A549 (cell line): ENCODE measurements around the gene NFASC. TPM values are rescaled to one million over a fixed set of nuclear protein-coding genes. Genes with fewer than 3 reads are reported as not detected.

ENCODE experiments used
- ATAC-seq, 2 experiments: fragments of 200-7000 bp in 1 of 2; fragments of >200 bp in 1 of 2; cut with Nextera tagmentation in 1 of 2; cut with Tn5 transposase in 1 of 2; 3 replicates each; pipeline versions ENCODE4 v1.8.0 to v1.9.1; 2018 to 2020; ENCODE audit warnings: mild to moderate bottlenecking in 1 of 2, moderate library complexity in 1 of 2
- CTCF ChIA-PET: fragments of 300-600 bp; sonication (Branson Sonifier 250); formaldehyde crosslinking; extraction: SDS; loops from one replicate; lab custom pipeline; 2021; ENCODE audit warnings: antibody characterized with exemption, inconsistent platforms; lab: Yijun Ruan, JAX
- POLR2A ChIA-PET: fragments of 350-600 bp; formaldehyde crosslinking; extraction: SDS; loops from one replicate; lab custom pipeline; 2021; ENCODE audit warnings: antibody characterized with exemption, inconsistent platforms; lab: Yijun Ruan, JAX
- DNase-seq, 2 experiments: peaks; one replicate each; pipeline versions ENCODE4 v3.0.0 to v3.0.0-alpha.2; 2011 to 2016; ENCODE audit warnings: low read depth in 1 of 2, low spot score in 1 of 2
- FAIRE-seq: peaks from 2 replicates; lab custom pipeline; 2011; peaks lifted over from hg19 to GRCh38; lab: Jason Lieb, UNC
- H3K27ac ChIP-seq, 2 experiments: fragments of >200 bp; sonication (Bioruptor Twin); formaldehyde crosslinking; 3 replicates each; pipeline ENCODE4 v1.5.1; 2016 to 2017
- H3K4me1 ChIP-seq: fragments of >200 bp; sonication (Bioruptor Twin); formaldehyde crosslinking; 3 replicates; pipeline ENCODE4 v1.6.1; 2016
- H3K4me2 ChIP-seq: fragments of >200 bp; sonication (Bioruptor Twin); formaldehyde crosslinking; 3 replicates; pipeline ENCODE4 v1.6.1; 2016
- H3K4me3 ChIP-seq: fragments of >200 bp; sonication (Bioruptor Twin); formaldehyde crosslinking; 3 replicates; pipeline ENCODE4 v1.5.1; 2016
- H3K9me3 ChIP-seq: fragments of >200 bp; sonication (Bioruptor Twin); formaldehyde crosslinking; 3 replicates; pipeline ENCODE4 v1.6.1; 2016
- CBX8 ChIP-seq: fragments of 200-600 bp; sonication (generic); IDR thresholded peaks from 2 replicates; pipeline ENCODE4 v1.6.1; 2016
- EHMT2 ChIP-seq: fragments of 200-600 bp; sonication (generic); IDR thresholded peaks from 2 replicates; pipeline ENCODE4 v1.6.1; 2016; ENCODE audit warnings: antibody characterized with exemption, low read depth, mild to moderate bottlenecking, moderate library complexity
- EP300 ChIP-seq, 2 experiments: fragments of >200 bp; sonication (Bioruptor Twin); formaldehyde crosslinking; IDR thresholded peaks; 2 replicates in 1 of 2; 3 replicates in 1 of 2; pipeline ENCODE4 v1.6.1; 2016 to 2017
- FOSL2 ChIP-seq, 2 experiments: fragments of 450-650 bp in 1 of 2; fragments of >200 bp in 1 of 2; sonication (Bioruptor Twin) in 1 of 2; formaldehyde crosslinking; IDR thresholded peaks; 2 replicates each; pipeline versions ENCODE4 v1.5.0 to v1.6.1; 2016 to 2020; ENCODE audit warnings: mild to moderate bottlenecking in 1 of 2, moderate library complexity in 1 of 2
- HDAC2 ChIP-seq: fragments of 200-600 bp; sonication (generic); IDR thresholded peaks from 2 replicates; pipeline ENCODE4 v1.6.1; 2016
- HEYL ChIP-seq: fragments of 250-450 bp; sonication (Bioruptor Pico); IDR thresholded peaks from 2 replicates; pipeline ENCODE4 v1.8.0; 2021; ENCODE audit warnings: mild to moderate bottlenecking, moderate library complexity
- MYC ChIP-seq: IDR thresholded peaks from 2 replicates; pipeline ENCODE4 v1.6.1; 2012; ENCODE audit warnings: mild to moderate bottlenecking, inconsistent platforms, low read length, improper control_type of control experiment, borderline replicate concordance
- NFE2L2 ChIP-seq: fragments of 150-350 bp; conservative IDR thresholded peaks from 2 replicates; pipeline ENCODE4 v1.6.1; 2014; ENCODE audit warnings: low read length
- POLR2A ChIP-seq: IDR thresholded peaks from 2 replicates; pipeline ENCODE4 v1.6.1; 2012; ENCODE audit warnings: mild to moderate bottlenecking, low read length
- POLR2AphosphoS2 ChIP-seq: conservative IDR thresholded peaks from 2 replicates; pipeline ENCODE4 v1.6.1; 2012; ENCODE audit warnings: low read length, improper control_type of control experiment, inconsistent platforms
- RARB ChIP-seq: fragments of 250-450 bp; sonication (Bioruptor Pico); IDR thresholded peaks from 2 replicates; pipeline ENCODE4 v1.8.0; 2021; ENCODE audit warnings: mild to moderate bottlenecking, moderate library complexity
- RCOR1 ChIP-seq: fragments of 150-350 bp; IDR thresholded peaks from 2 replicates; pipeline ENCODE4 v1.6.1; 2014; ENCODE audit warnings: antibody characterized with exemption, low read length, low read depth
- RNF2 ChIP-seq: fragments of 200-600 bp; sonication (generic); IDR thresholded peaks from 2 replicates; pipeline ENCODE4 v1.6.1; 2016; ENCODE audit warnings: low read depth, mild to moderate bottlenecking, antibody characterized with exemption, moderate library complexity, borderline replicate concordance
- TP53 ChIP-seq: fragments of 250-450 bp; sonication (Bioruptor Pico); IDR thresholded peaks from 2 replicates; pipeline ENCODE4 v1.5.0; 2021; ENCODE audit warnings: mild to moderate bottlenecking, moderate library complexity
- whole genome bisulfite sequencing: methylation state at CpG from one replicate; pipeline ENCODE4 v1.1.6; 2017; ENCODE audit errors: missing lambda C conversion rate; 5-methylcytosine and 5-hydroxymethylcytosine counted together
- polyA plus RNA-seq, 4 experiments: library from polyadenylated mRNA; depleted of rRNA in 3 of 4; stranded (reverse); fragments of >200 nt; fragmentation: RNase III in 1 of 4; extraction: RNeasy Plus Mini Kit Qiagen cat#74134 plus additional on column Dnase treatment in 1 of 4; gene quantifications; 2 replicates in 3 of 4; 3 replicates in 1 of 4; pipeline ENCODE4 v1.2.3, GENCODE V29; 2011 to 2017
- TF ChIP-seq, protein P1 (sequence below): fragments of 200-600 bp; sonication (generic); IDR thresholded peaks from 2 replicates; pipeline ENCODE4 v1.6.1; 2016; ENCODE audit warnings: antibody characterized with exemption, mild to moderate bottlenecking, moderate library complexity
- TF ChIP-seq, protein P2 (sequence below): fragments of >200 bp; sonication (Bioruptor Twin); formaldehyde crosslinking; IDR thresholded peaks from 3 replicates; pipeline ENCODE4 v1.5.1; 2016
- TF ChIP-seq, protein P3 (sequence below): fragments of 150-350 bp; IDR thresholded peaks from 2 replicates; pipeline ENCODE4 v1.6.1; 2014; ENCODE audit warnings: low read depth, mild to moderate bottlenecking, low read length
- TF ChIP-seq, protein P4 (sequence below): fragments of >200 bp; sonication (Bioruptor Twin); formaldehyde crosslinking; IDR thresholded peaks from 2 replicates; pipeline ENCODE4 v1.6.1; 2016
- TF ChIP-seq, protein P5 (sequence below): fragments of 250-450 bp; sonication (Bioruptor Pico); IDR thresholded peaks from 2 replicates; pipeline ENCODE4 v1.5.0; 2020; ENCODE audit warnings: low read depth, mild to moderate bottlenecking, moderate library complexity
- TF ChIP-seq, protein P6 (sequence below): fragments of 250-450 bp; sonication (Bioruptor Pico); IDR thresholded peaks from 2 replicates; pipeline ENCODE4 v1.5.0; 2021; ENCODE audit warnings: mild to moderate bottlenecking, moderate library complexity, borderline replicate concordance

NFASC gene
- polyA plus RNA-seq, 2 of the 4 experiments (the other 2 are of a cell fraction), result 0.27 to 0.39 TPM

DNA sequence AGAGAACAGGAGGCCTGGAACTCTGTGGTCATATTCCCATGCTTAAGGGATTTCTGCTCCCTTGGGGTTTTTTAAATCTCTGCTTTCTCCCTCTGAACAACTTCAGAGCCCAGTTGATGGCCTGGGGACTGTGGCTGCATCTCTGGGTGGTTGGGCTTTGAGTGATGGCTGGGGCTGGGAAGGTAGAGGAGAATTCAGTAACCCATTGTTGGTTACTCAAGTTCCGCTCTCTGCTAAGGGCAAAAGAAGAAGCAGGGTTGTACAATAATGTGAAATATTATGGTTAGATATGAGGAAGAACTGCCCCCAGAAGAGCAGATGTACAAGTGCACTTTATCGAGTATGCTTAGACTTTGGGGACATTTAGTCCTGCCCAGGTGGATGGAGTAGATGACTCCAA, 100.3 kb downstream of the NFASC start:
- WGBS, result 76% methylated on average over 2 of the region's 2 CpGs
- Histone ChIP-seq H3K27ac (no peak overlapping the region), H3K9me3 (no peaks in the 10 kb centered on the region), H3K4me2 (no peak overlapping the region), H3K4me3 (no peak overlapping the region), H3K4me1 (peaks cover 12% of the 10 kb centered on the region)
- TF ChIP-seq, protein P1, sequence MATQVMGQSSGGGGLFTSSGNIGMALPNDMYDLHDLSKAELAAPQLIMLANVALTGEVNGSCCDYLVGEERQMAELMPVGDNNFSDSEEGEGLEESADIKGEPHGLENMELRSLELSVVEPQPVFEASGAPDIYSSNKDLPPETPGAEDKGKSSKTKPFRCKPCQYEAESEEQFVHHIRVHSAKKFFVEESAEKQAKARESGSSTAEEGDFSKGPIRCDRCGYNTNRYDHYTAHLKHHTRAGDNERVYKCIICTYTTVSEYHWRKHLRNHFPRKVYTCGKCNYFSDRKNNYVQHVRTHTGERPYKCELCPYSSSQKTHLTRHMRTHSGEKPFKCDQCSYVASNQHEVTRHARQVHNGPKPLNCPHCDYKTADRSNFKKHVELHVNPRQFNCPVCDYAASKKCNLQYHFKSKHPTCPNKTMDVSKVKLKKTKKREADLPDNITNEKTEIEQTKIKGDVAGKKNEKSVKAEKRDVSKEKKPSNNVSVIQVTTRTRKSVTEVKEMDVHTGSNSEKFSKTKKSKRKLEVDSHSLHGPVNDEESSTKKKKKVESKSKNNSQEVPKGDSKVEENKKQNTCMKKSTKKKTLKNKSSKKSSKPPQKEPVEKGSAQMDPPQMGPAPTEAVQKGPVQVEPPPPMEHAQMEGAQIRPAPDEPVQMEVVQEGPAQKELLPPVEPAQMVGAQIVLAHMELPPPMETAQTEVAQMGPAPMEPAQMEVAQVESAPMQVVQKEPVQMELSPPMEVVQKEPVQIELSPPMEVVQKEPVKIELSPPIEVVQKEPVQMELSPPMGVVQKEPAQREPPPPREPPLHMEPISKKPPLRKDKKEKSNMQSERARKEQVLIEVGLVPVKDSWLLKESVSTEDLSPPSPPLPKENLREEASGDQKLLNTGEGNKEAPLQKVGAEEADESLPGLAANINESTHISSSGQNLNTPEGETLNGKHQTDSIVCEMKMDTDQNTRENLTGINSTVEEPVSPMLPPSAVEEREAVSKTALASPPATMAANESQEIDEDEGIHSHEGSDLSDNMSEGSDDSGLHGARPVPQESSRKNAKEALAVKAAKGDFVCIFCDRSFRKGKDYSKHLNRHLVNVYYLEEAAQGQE, result no peak
- TF ChIP-seq FOSL2 (IDR thresholded peaks at IDR 0.05) (no peak), FOSL2 (CRISPR knock-in tag; IDR thresholded peaks at IDR 0.05) (no peak), RCOR1 (no peak), CBX8 (no peak)
- TF ChIP-seq, protein P2, sequence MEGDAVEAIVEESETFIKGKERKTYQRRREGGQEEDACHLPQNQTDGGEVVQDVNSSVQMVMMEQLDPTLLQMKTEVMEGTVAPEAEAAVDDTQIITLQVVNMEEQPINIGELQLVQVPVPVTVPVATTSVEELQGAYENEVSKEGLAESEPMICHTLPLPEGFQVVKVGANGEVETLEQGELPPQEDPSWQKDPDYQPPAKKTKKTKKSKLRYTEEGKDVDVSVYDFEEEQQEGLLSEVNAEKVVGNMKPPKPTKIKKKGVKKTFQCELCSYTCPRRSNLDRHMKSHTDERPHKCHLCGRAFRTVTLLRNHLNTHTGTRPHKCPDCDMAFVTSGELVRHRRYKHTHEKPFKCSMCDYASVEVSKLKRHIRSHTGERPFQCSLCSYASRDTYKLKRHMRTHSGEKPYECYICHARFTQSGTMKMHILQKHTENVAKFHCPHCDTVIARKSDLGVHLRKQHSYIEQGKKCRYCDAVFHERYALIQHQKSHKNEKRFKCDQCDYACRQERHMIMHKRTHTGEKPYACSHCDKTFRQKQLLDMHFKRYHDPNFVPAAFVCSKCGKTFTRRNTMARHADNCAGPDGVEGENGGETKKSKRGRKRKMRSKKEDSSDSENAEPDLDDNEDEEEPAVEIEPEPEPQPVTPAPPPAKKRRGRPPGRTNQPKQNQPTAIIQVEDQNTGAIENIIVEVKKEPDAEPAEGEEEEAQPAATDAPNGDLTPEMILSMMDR, result no peak
- TF ChIP-seq, protein P3, sequence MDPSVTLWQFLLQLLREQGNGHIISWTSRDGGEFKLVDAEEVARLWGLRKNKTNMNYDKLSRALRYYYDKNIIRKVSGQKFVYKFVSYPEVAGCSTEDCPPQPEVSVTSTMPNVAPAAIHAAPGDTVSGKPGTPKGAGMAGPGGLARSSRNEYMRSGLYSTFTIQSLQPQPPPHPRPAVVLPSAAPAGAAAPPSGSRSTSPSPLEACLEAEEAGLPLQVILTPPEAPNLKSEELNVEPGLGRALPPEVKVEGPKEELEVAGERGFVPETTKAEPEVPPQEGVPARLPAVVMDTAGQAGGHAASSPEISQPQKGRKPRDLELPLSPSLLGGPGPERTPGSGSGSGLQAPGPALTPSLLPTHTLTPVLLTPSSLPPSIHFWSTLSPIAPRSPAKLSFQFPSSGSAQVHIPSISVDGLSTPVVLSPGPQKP, result no peak
- CTCF ChIA-PET, result interaction anchor here (1.4 to 3.9 kb wide), 4 partner anchors 18 to 285 kb away, joined by 4 to 27 read pairs (median 8); no protein-coding TSS in a partner anchor
- no peak for FAIRE-seq
- DNase-seq, result no peak
- POLR2A ChIA-PET, result no interaction called here
- ATAC-seq, result no peak

DNA sequence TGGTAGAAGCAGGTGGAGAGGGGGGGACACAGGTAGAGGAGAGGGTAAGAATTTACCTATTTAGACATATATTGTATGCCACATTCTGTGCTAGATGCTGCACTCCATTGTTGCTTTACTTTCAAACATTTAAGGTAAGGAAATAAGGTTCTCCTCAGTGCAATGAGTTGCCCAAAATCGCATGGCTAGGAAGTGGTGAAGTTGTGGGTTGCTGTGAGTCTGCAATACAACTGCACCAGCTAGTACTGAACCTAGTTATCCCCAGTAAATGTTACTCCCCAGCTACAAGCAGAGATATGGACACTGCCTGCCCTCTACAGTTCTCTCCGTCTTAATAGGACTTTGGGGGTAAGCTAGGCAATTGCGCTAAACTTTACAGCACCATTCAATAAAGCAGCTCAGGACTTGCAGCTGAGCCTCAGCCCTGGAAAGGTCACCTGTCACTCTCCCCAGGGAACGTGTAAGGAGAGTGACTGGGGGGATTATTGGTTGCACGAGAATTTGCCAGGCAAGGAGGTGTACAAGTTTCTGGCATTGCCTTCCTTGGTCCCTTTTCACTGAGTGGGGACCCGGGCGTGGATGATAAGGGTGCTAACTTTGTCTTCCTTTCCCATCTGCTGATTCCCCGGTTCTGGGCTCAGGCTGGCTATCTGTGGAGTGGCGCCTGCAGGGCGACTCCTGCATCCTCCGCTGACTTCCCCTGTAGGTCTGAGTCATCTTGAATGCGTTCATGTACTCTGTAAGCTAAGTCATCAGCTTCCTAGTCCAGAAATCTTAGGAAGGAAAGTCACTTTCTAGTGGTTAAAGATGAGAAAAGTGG, 101.1 kb downstream of the NFASC start:
- peak; percentile 46 to 61 for DNase-seq
- no peak for TF ChIP-seq POLR2A
- no peak for TF ChIP-seq RARB
- TF ChIP-seq EHMT2, result no peak
- no peak for TF ChIP-seq FOSL2 (IDR thresholded peaks at IDR 0.05)
- peak; percentile 30; the same call in 1 of the 2 replicates for TF ChIP-seq FOSL2 (CRISPR knock-in tag; IDR thresholded peaks at IDR 0.05)
- WGBS, result 25% methylated on average over 12 of the region's 12 CpGs
- no peak for FAIRE-seq
- POLR2A ChIA-PET, result interaction anchor here (0.6 kb wide), 1 partner anchor 227 kb away, joined by 3 read pairs; no protein-coding TSS in a partner anchor
- Histone ChIP-seq H3K4me2 (peak overlapping the region; percentile 49), H3K4me3 (no peak overlapping the region), H3K27ac (no peak overlapping the region), H3K9me3 (no peaks in the 10 kb centered on the region), H3K4me1 (peaks cover 12% of the 10 kb centered on the region)
- CTCF ChIA-PET, result interaction anchor here (1.3 to 9.5 kb wide), 8 partner anchors 9 to 284 kb away, joined by 3 to 115 read pairs (median 6); no protein-coding TSS in a partner anchor
- ATAC-seq, result peak; percentile 78 to 81

DNA sequence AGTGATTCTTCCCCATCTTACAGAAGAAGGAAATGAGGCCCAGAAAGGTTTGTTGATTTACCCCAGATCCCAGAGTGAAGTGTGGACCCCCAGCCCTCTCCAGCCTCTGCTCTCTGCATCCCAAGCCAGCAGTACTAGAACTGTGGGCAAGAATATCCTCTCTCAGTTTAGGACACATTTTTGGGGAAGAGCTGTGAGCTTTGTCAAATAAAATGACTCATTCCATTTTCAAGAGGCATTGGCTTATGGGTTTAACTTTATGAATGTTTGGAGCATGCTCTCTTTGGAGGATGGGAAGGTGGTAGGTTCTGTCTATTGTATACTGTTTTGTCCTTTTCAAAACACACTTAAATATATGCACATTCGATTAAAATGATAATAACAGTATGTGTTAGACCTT, 101.8 kb downstream of the NFASC start:
- ATAC-seq, result no peak
- ChIA-PET POLR2A (interaction anchor here (0.6 kb wide), 1 partner anchor 226 kb away, joined by 3 read pairs; no protein-coding TSS in a partner anchor), CTCF (interaction anchor here (0.7 to 9.5 kb wide), 9 partner anchors 10 to 358 kb away, joined by 3 to 115 read pairs (median 4); no protein-coding TSS in a partner anchor)
- Histone ChIP-seq H3K4me3 (no peak overlapping the region), H3K4me1 (peaks cover 12% of the 10 kb centered on the region), H3K27ac (0 out of 6 replicates have a peak overlapping the region, but pooled peaks of 1 of the 2 experiments have one; percentile 5), H3K4me2 (peak overlapping the region; percentile 49), H3K9me3 (no peaks in the 10 kb centered on the region)
- 3% methylated on average over 1 of the region's 1 CpG for WGBS
- DNase-seq, result no peak
- no peak for FAIRE-seq
- TF ChIP-seq, protein P4, sequence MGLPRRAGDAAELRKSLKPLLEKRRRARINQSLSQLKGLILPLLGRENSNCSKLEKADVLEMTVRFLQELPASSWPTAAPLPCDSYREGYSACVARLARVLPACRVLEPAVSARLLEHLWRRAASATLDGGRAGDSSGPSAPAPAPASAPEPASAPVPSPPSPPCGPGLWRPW, result no peak
- TF ChIP-seq, protein P5, sequence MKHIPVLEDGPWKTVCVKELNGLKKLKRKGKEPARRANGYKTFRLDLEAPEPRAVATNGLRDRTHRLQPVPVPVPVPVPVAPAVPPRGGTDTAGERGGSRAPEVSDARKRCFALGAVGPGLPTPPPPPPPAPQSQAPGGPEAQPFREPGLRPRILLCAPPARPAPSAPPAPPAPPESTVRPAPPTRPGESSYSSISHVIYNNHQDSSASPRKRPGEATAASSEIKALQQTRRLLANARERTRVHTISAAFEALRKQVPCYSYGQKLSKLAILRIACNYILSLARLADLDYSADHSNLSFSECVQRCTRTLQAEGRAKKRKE (CRISPR knock-in tag), result no peak
- TF ChIP-seq RCOR1, result no peak
- no peak for TF ChIP-seq NFE2L2
- TF ChIP-seq POLR2AphosphoS2, result no peak
- TF ChIP-seq EP300 (IDR thresholded peaks at IDR 0.05), result no peak
- TF ChIP-seq FOSL2 (IDR thresholded peaks at IDR 0.05), result no peak
- no peak for TF ChIP-seq FOSL2 (CRISPR knock-in tag; IDR thresholded peaks at IDR 0.05)
- TF ChIP-seq MYC, result no peak
- TF ChIP-seq CBX8, result no peak
- no peak for TF ChIP-seq HDAC2
- TF ChIP-seq TP53 (CRISPR knock-in tag), result no peak
- TF ChIP-seq, protein P6, sequence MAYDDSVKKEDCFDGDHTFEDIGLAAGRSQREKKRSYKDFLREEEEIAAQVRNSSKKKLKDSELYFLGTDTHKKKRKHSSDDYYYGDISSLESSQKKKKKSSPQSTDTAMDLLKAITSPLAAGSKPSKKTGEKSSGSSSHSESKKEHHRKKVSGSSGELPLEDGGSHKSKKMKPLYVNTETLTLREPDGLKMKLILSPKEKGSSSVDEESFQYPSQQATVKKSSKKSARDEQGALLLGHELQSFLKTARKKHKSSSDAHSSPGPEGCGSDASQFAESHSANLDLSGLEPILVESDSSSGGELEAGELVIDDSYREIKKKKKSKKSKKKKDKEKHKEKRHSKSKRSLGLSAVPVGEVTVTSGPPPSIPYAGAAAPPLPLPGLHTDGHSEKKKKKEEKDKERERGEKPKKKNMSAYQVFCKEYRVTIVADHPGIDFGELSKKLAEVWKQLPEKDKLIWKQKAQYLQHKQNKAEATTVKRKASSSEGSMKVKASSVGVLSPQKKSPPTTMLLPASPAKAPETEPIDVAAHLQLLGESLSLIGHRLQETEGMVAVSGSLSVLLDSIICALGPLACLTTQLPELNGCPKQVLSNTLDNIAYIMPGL (CRISPR knock-in tag), result no peak
- no peak for TF ChIP-seq POLR2A
- no peak for TF ChIP-seq RNF2
- TF ChIP-seq HEYL (CRISPR knock-in tag), result no peak
